Neuron (in vitro differentiated cells): ENCODE measurements around the gene ARHGAP24.

ENCODE experiments used
- H2AFZ ChIP-seq: one replicate; pipeline ENCODE4 v1.6.1; 2013; ENCODE audit warnings: low read depth, mild to moderate bottlenecking, inconsistent platforms, low read length, moderate library complexity
- H3K27me3 ChIP-seq: one replicate; pipeline ENCODE4 v1.6.1; 2013; ENCODE audit warnings: low read length; ENCODE audit not compliant: insufficient read depth
- H3K36me3 ChIP-seq: one replicate; pipeline ENCODE4 v1.6.1; 2013; ENCODE audit warnings: low read length; ENCODE audit not compliant: insufficient read depth
- H3K4me1 ChIP-seq: one replicate; pipeline ENCODE4 v1.6.1; 2013; ENCODE audit warnings: low read length; ENCODE audit not compliant: insufficient read depth
- H3K4me3 ChIP-seq: 2 replicates; pipeline ENCODE4 v1.5.1; 2013; ENCODE audit warnings: mild to moderate bottlenecking, low read length, moderate library complexity
- H3K9me3 ChIP-seq: one replicate; pipeline ENCODE4 v1.6.1; 2013; ENCODE audit warnings: low read length

Gene ARHGAP24

DNA sequence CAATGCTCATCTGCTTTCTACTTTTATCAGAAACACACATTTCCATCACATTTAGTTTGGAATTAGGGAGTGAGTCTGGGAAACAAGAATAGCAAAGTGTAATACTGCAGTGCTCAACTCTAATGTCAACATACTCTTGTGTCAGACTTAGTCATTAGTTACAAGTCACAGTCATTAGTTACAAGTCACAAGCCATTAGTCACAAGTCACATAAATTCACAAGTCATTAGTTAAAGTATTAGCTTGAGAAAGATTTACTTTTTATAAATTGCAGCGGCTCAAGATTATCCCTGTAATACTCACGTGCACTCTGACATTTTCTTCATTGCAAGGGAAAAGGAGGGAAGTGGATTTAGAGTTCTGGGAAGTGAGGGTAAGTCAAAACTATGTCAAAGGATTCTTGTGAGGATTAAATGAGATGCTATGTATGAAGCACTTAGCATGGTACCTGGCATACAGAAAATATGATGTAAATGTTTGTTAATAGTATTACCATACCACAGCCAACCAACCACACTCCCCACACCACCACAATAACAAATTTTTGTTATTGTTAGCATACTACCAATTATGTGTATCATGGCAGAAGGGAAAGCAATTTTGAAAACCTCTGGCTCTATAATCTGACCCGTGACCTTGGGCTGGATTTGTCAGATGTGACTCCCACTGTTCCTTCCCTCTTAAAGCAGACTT lies 116.6 kb downstream of the ARHGAP24 start:
- no peaks in the 10 kb centered on the region for H3K9me3 ChIP-seq

DNA sequence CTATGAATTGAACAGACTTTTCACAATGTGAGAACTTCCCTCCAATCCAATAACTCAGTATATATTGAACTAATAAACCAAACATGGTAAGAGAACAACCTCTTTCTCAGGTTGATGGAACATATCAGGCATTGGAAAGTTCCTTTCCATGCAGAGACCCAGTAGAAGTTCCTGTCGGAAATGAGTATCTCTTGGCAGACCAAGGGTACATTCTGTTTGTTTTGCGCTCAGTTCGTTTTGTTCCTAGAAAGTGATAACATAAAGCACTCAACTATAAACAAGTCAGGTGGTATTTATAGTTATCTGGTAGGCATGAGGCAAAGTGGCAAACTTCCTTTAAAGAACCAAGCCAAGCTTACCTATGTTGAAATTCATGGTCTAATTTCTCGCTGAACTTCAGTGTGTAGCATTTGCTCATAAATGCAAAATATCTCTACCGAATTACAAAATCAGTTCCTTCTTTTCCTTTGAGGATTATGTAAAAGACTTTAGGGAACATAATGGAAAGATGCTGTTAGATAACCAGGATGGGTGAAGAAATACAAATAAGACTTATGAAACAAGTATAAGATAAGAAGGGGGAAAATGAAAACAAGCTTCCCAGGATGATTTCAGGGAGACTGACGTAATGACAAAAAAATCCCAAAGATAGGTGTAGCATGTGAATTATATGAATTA lies 120.3 kb downstream of the ARHGAP24 start:
- H3K36me3 ChIP-seq, result no peaks in the 10 kb centered on the region
- peaks cover 4% of the 10 kb centered on the region for H3K4me1 ChIP-seq
- no peak overlapping the region for H2AFZ ChIP-seq
- no peaks in the 10 kb centered on the region for H3K27me3 ChIP-seq
- H3K4me3 ChIP-seq, result no peak overlapping the region
- no peaks in the 10 kb centered on the region for H3K9me3 ChIP-seq

More for the DNA sequence above, 116.6 kb downstream of the ARHGAP24 start:
- Histone ChIP-seq H2AFZ (no peak overlapping the region), H3K36me3 (no peaks in the 10 kb centered on the region), H3K4me1 (no peaks in the 10 kb centered on the region), H3K4me3 (no peak overlapping the region), H3K27me3 (no peaks in the 10 kb centered on the region)

DNA sequence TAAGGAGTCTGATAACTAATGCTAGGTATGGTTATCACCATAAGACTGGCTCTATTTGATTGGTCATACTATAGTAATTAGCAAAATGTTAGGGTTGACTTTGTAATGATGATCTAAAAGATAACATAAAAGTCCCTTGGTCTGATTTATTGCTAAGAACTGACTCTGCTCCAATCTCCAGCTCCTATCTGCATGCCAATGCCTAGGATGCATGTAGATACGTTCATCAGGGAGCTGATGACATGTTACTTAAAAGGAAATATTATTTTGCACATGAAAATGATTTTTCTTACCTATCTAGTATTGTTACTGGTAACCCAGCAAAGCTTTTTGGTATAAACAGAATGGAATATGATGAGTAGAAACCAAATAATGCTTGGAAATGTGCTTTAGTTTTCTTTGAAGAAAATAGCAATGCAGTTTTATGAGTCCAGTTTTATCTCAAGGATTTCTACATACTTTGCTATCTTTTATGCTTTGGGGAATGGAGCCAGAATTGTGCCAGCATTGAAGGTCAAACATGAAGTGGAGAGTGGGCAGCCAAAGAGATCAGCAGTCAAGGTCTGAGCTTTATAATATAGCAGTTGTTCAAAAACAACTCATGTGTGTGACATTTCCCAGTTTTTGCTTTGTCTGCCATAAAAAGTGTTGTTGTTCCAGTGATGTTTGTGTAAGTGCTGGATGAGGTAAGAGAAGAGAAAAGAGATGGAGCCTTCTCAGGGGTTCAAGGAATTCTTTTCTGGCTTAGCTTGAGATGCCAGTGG lies 121.0 kb downstream of the ARHGAP24 start:
- Histone ChIP-seq H3K27me3 (no peaks in the 10 kb centered on the region), H3K4me1 (peaks cover 9% of the 10 kb centered on the region), H3K9me3 (no peaks in the 10 kb centered on the region), H3K4me3 (no peak overlapping the region), H3K36me3 (no peaks in the 10 kb centered on the region), H2AFZ (no peak overlapping the region)

DNA sequence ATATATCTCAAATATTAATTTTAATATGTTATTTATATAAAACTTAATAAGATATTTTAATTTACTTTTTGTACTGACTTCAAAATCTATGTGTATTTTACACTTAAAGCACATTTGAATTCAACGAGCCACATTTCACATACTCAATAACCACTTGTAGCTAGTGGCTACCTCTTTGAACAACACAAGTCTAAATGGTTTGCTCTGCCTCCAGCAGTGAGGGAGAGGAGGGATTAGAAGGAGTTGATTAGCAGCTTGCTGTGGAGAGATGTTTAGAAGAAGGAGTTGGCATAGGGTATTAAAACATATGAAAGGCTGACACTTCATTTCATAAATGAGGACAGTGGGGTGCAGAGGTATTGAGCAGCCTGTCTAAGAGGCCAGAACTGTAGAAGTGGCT lies 124.0 kb downstream of the ARHGAP24 start:
- Histone ChIP-seq H3K9me3 (no peaks in the 10 kb centered on the region), H3K4me3 (no peak overlapping the region), H2AFZ (no peak overlapping the region)

DNA sequence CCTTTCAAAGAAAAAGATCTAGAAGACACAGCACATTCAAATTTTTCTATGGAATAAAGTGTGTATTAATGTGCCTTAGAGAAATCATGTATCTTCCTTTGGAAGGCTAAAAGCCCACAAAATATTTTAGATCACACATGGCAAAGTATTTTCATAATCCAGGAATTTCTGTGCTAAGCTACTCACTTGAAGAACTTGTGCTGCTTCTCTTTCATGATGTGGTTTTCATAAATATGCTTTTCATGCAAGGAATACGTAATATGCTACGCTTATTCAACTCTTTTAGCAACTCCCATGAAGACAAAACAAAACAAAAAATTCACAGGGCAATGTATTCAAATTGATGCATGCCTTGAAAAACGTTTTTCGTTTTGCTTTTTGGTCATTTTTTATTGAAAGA lies 125.6 kb downstream of the ARHGAP24 start:
- peaks cover 9% of the 10 kb centered on the region for H3K4me1 ChIP-seq
- H3K36me3 ChIP-seq, result no peaks in the 10 kb centered on the region
- no peak overlapping the region for H2AFZ ChIP-seq
- H3K27me3 ChIP-seq, result no peaks in the 10 kb centered on the region
- H3K9me3 ChIP-seq, result no peaks in the 10 kb centered on the region
- no peak overlapping the region for H3K4me3 ChIP-seq

More for the DNA sequence above, 124.0 kb downstream of the ARHGAP24 start:
- no peaks in the 10 kb centered on the region for H3K27me3 ChIP-seq
- no peaks in the 10 kb centered on the region for H3K36me3 ChIP-seq
- peaks cover 9% of the 10 kb centered on the region for H3K4me1 ChIP-seq

DNA sequence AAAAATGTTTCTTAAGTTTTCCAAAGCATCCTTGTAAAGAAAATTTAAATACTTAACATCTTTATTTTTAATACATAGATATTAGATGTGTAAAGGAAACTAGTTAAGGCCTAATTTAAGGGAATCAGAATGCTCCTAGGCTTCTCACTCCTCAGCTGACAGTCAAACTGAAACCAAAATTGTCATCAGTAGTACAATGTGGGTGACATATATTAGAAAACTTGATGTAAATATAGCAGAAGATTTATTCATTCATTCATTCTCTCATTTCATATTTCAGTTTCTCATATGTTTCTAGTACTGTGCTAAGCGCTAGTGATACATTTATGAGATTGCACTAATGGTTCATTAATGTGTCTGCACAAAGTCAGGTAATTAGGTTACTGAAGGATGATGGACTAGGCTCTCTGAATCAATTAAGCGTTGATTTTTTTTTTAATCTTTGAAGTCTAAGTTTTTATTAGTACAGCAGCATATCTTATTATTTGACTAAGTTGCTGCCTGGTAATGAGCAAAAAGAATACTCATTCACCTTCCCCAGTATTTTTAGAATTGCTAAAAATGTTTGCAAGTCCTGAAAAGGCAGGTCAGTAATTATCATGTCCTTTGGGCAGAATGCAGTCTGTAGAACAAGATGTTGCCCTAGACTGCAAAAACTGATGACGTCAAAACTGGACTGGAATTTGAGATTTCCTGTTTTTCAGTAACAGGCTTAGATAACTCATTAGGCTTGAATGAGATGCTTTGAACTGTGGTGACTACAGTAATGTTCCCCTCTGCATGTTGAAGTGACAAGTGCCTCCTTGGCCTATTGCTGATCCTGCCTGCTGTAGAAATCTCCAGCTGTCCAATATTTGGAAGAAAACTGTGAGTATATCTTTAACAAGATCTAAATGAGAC lies 128.7 kb downstream of the ARHGAP24 start:
- no peaks in the 10 kb centered on the region for H3K36me3 ChIP-seq
- H3K4me1 ChIP-seq, result peaks cover 9% of the 10 kb centered on the region
- no peak overlapping the region for H3K4me3 ChIP-seq
- H3K9me3 ChIP-seq, result no peaks in the 10 kb centered on the region
- H2AFZ ChIP-seq, result no peak overlapping the region
- H3K27me3 ChIP-seq, result no peaks in the 10 kb centered on the region

DNA sequence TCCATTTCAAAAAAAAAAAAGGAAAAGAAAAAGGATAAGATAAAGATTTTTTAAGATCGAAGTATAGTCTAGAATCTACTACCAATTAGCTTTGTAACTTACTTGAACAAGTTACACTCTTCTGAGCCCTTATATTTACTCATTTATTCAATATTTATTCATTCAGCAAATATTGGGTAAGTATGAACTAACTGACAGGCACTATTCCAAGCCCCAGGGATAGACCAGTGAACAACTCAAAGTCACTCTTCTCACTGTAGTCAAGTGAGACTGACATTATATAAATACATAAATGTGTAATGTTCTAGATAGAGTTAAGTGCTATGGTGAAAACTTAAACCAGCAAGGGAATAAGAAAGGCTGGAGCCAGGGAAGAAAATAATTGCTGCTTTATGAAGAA lies 131.6 kb downstream of the ARHGAP24 start:
- Histone ChIP-seq H2AFZ (no peak overlapping the region), H3K4me1 (no peaks in the 10 kb centered on the region), H3K9me3 (no peaks in the 10 kb centered on the region), H3K36me3 (no peaks in the 10 kb centered on the region), H3K27me3 (no peaks in the 10 kb centered on the region), H3K4me3 (no peak overlapping the region)

DNA sequence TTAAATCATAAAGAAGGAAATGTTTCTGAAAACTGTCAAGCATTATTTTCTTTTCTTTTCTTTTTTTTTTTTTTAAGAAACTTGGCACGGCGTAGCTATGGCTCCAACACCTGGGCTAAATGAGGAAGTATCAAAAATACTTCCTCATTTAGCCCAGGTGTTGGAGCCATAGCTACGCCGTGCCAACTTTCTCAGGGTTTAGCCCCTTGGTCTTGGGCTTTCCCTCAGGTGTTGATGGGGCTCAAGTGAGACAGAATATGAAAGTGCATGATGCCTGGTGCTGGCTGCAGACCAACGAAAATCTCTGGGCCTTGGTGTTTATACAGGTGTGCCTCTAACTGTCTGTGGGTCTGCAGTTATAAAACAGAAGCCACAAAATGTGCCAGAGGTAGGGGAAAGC lies 132.7 kb downstream of the ARHGAP24 start:
- Histone ChIP-seq H3K27me3 (no peaks in the 10 kb centered on the region), H3K4me3 (no peak overlapping the region), H3K4me1 (no peaks in the 10 kb centered on the region), H2AFZ (no peak overlapping the region), H3K36me3 (no peaks in the 10 kb centered on the region), H3K9me3 (no peaks in the 10 kb centered on the region)

DNA sequence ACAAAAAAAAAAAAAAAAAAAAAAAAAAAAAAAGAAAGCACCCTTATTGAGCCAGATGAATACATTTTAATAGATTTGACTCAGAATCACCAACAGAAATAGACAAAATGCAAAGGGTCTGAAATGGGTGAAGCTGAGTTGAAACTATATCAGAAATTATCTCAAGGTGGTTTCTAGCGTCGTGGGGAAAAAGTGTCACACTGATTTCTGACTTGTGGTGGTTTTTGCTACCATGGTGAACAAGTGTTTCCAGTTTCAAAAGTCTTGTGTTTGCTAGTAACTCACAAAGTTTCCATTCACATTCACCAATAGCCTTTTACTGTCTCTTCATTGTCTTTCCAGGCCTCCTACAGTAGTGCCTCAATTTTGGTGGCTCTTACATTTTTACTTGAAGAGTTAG lies 135.5 kb downstream of the ARHGAP24 start:
- Histone ChIP-seq H3K36me3 (no peaks in the 10 kb centered on the region), H3K9me3 (no peaks in the 10 kb centered on the region), H3K4me3 (no peak overlapping the region), H2AFZ (no peak overlapping the region), H3K27me3 (no peaks in the 10 kb centered on the region), H3K4me1 (no peaks in the 10 kb centered on the region)

DNA sequence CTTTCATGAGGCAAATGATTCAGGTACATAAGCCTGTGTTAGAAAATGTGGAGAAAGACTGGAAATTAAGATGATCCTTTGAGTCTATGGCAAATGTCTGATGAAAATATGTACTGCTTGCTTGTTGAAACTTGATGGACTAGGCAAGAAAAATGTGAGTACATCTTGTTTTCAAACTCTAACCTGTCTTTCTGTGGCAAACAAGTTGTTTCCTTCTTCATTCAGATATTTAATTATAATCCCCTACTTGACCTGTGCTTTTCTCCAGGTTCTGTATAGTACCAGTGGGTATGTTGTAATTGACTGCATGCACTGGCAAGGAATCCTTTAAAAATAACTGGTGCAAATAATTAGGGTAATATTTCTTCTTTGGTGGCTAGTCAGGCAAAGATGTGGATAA lies 136.7 kb downstream of the ARHGAP24 start:
- Histone ChIP-seq H3K27me3 (no peaks in the 10 kb centered on the region), H2AFZ (no peak overlapping the region), H3K4me3 (no peak overlapping the region), H3K9me3 (no peaks in the 10 kb centered on the region), H3K4me1 (no peaks in the 10 kb centered on the region), H3K36me3 (no peaks in the 10 kb centered on the region)

DNA sequence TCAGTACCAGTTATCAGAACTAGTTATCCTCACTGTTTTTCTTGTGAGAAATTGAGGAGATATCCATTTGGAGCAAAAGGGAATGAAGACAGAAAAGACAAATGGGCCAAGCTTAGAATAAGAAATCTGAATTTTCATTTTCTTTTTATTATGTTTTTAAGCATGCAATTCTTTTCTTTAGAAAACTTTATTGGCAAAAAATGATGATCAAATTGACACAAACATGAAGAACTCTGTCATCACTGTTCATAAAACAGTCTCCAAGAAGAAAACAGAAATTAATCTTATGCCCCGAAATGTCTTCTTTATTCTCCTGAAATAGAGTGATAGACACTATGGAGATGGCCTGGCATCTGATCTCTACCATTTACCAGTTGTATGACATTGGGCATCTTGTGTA lies 139.0 kb downstream of the ARHGAP24 start:
- Histone ChIP-seq H3K36me3 (no peaks in the 10 kb centered on the region), H3K27me3 (no peaks in the 10 kb centered on the region), H3K4me3 (no peak overlapping the region), H3K9me3 (no peaks in the 10 kb centered on the region), H2AFZ (no peak overlapping the region), H3K4me1 (no peaks in the 10 kb centered on the region)

DNA sequence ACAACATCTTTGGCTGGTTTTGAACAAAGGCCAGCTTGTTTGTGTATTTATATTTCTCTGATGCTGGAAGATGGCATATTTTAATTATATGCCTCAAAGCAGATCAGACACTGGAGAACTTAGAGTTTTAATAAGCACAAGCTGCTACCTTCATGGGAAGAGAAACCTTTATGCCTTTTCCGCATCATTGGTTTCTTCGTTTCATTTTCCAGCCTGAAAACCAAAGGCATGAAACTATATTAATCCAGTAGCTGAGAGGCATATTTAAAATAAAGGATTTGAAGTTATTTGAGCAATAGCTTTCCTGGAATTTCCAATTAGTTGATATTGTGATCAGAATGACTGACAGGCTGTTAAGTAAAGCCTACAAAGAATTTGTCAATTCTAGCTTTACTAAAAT lies 141.0 kb downstream of the ARHGAP24 start:
- Histone ChIP-seq H2AFZ (no peak overlapping the region), H3K27me3 (no peaks in the 10 kb centered on the region), H3K36me3 (no peaks in the 10 kb centered on the region), H3K9me3 (no peaks in the 10 kb centered on the region), H3K4me1 (no peaks in the 10 kb centered on the region), H3K4me3 (no peak overlapping the region)
